Type B pancreatic cell (in vitro differentiated cells): ENCODE results near the gene RBBP4. TPM values are rescaled to one million over a fixed set of nuclear protein-coding genes. Genes with fewer than 3 reads are reported as not detected.

ENCODE experiments used
- DNase-seq: peaks from one replicate; pipeline ENCODE4 v3.0.0; 2021; ENCODE audit warnings: mixed read lengths; ENCODE audit not compliant: unreplicated experiment; ENCODE audit errors: extremely low spot score
- H3K27ac Mint-ChIP-seq: 2 replicates; pipeline ENCODE4 v1.8.0; 2021; ENCODE audit warnings: mild to moderate bottlenecking, mixed read lengths
- H3K27me3 Mint-ChIP-seq: 2 replicates; pipeline ENCODE4 v1.8.0; 2021; ENCODE audit warnings: mixed read lengths
- H3K36me3 Mint-ChIP-seq: 2 replicates; pipeline ENCODE4 v1.8.0; 2021; ENCODE audit warnings: mixed read lengths
- H3K4me1 Mint-ChIP-seq: one replicate; pipeline ENCODE4 v1.8.0; 2021; ENCODE audit warnings: mixed read lengths; ENCODE audit not compliant: unreplicated experiment
- H3K4me3 Mint-ChIP-seq: 2 replicates; pipeline ENCODE4 v1.8.0; 2021; ENCODE audit warnings: mild to moderate bottlenecking, mixed read lengths
- H3K9me3 Mint-ChIP-seq: 2 replicates; pipeline ENCODE4 v1.8.0; 2021; ENCODE audit warnings: mixed read lengths
- total RNA-seq: library from RNA; stranded (reverse); gene quantifications from 2 replicates; pipeline ENCODE4 v1.2.1, GENCODE V29; 2021; ENCODE audit warnings: low replicate concordance
- TF ChIP-seq, protein P1 (sequence below): fragments of 200-600 bp; sonication (generic); conservative IDR thresholded peaks from 2 replicates; pipeline ENCODE4 v1.5.0; 2021; ENCODE audit warnings: antibody characterized with exemption, mild to moderate bottlenecking

RBBP4 gene
- total RNA-seq, 1 donor from 2014 or later = 386 TPM

DNA sequence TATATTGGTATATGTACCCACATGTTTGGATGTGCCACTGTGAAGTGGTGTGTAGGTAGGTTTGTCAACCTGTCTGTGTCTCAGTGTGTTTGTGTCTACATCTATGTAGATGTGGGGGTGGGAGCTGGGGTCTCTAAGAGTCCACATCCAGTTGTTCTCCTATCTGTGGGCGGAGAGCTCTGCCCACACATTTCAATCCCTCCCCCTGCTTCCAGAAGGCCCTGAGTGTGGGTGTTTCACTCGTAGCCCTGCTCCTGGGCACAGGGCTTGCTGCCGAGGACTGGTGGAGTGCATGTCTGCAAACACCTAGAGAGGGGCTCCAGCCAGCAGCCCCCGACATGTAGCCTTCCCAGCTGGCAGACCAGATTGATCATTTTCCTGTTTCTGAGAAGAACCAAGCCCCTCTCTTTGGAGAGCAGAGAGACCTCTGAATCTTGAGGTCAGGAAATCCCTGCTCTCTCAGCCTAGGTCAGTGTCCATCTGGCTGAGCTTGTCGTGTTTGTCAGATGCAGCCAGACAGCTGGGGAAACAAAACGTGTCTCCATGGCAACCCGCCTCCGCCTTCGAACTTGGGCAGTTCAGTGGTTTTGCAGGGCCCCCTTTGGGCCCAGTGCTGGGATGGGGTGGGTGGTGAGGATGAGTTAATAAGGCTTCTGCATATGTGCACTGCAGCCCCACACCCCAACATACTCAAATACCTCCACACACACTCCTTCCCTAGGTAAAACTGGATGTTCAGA lies 82.7 kb downstream of the RBBP4 start:
- Mint-ChIP-seq H3K9me3 (no peaks in the 10 kb centered on the region), H3K36me3 (no peaks in the 10 kb centered on the region), H3K4me3 (no peak overlapping the region), H3K27ac (no peak overlapping the region), H3K4me1 (peaks cover 36% of the 10 kb centered on the region), H3K27me3 (no peaks in the 10 kb centered on the region)
- TF ChIP-seq, protein P1, sequence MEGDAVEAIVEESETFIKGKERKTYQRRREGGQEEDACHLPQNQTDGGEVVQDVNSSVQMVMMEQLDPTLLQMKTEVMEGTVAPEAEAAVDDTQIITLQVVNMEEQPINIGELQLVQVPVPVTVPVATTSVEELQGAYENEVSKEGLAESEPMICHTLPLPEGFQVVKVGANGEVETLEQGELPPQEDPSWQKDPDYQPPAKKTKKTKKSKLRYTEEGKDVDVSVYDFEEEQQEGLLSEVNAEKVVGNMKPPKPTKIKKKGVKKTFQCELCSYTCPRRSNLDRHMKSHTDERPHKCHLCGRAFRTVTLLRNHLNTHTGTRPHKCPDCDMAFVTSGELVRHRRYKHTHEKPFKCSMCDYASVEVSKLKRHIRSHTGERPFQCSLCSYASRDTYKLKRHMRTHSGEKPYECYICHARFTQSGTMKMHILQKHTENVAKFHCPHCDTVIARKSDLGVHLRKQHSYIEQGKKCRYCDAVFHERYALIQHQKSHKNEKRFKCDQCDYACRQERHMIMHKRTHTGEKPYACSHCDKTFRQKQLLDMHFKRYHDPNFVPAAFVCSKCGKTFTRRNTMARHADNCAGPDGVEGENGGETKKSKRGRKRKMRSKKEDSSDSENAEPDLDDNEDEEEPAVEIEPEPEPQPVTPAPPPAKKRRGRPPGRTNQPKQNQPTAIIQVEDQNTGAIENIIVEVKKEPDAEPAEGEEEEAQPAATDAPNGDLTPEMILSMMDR = no peak
- no peak for DNase-seq

Other genes with a start within 250 kb of the RBBP4 start
- gene ZBTB8B, start 186.1 kb upstream of the RBBP4 start, total RNA-seq = 0.74 and 1.9 TPM in 2 replicates
- 5.4 and 9.5 TPM in 2 replicates for gene ZBTB8A, start 111.8 kb upstream of the RBBP4 start, total RNA-seq
- gene ZBTB8OS, start 658 bp upstream of the RBBP4 start, total RNA-seq = 41.7 and 49.8 TPM in 2 replicates
- 1.2 and 1.3 TPM in 2 replicates for gene SYNC, start 51.6 kb downstream of the RBBP4 start, total RNA-seq
- 83.7 and 103 TPM in 2 replicates for gene YARS1, start 166.2 kb downstream of the RBBP4 start, total RNA-seq
- 27.0 and 53.8 TPM in 2 replicates for gene S100PBP, start 166.4 kb downstream of the RBBP4 start, total RNA-seq
- gene FNDC5, start 219.7 kb downstream of the RBBP4 start, total RNA-seq = 20.0 and 49.9 TPM in 2 replicates
- 1.0 and 2.0 TPM in 2 replicates for gene HPCA, start 235.3 kb downstream of the RBBP4 start, total RNA-seq